ENCODE measurements around the gene FOSL2. TPM values are rescaled to one million over a fixed set of nuclear protein-coding genes. Genes with fewer than 3 reads are reported as not detected.

Gene FOSL2
- total RNA-seq, 1 experiment from 2014 or later: 4.0 TPM

- TF ChIP-seq ZBTB21 (CRISPR knock-in tag; IDR thresholded peaks at IDR 0.05; ENCODE audit: borderline replicate concordance) (no peak), USF2 (CRISPR knock-in tag; IDR thresholded peaks at IDR 0.05) (no peak), ZBTB43 (CRISPR knock-in tag; IDR thresholded peaks at IDR 0.05) (no peak)
These were observed 72.7 kb downstream of the FOSL2 start (continued) for GRCh38 chr2:28465148-28465885.

Other genes with a start within 250 kb of the FOSL2 start
- gene PLB1, start 103.2 kb downstream of the FOSL2 start, total RNA-seq (2021): 0.27 to 0.44 TPM (median 0.39 TPM) in 3 replicates